Peyer's patch (tissue), 4 donors: ENCODE data around the gene VWDE. TPM values are rescaled to one million over a fixed set of nuclear protein-coding genes. Genes with fewer than 3 reads are reported as not detected.
A peak's percentile ranks its signal among the peaks of the same experiment; 100 is the strongest.

Source experiments
- DNase-seq, 3 donors: peaks; one replicate each; pipeline ENCODE4 v3.0.0-alpha.2; 2017 to 2019
- H3K27ac ChIP-seq, 4 donors: fragments of 200-600 bp; sonication (generic); one replicate each; pipeline ENCODE4 v1.5.1; 2016 to 2019
- H3K27me3 ChIP-seq, 2 donors: fragments of 200-600 bp; sonication (generic); one replicate each; pipeline ENCODE4 v1.5.1; 2019
- H3K36me3 ChIP-seq, 3 donors: fragments of 200-600 bp; sonication (generic); one replicate each; pipeline ENCODE4 v1.5.1; 2016 to 2019
- H3K4me1 ChIP-seq, 4 donors: fragments of 200-600 bp; sonication (generic); one replicate each; pipeline ENCODE4 v1.5.1; 2016 to 2019
- H3K4me3 ChIP-seq, 4 donors: fragments of 200-600 bp; sonication (generic); 1 replicate in 3 of 4; 2 replicates in 1 of 4; pipeline ENCODE4 v1.5.1; 2016 to 2019; ENCODE audit warnings: mild to moderate bottlenecking in 1 of 4
- H3K9me3 ChIP-seq, 4 donors: fragments of 200-600 bp; sonication (generic); one replicate each; pipeline ENCODE4 v1.5.1; 2016 to 2019; ENCODE audit warnings: mild to moderate bottlenecking in 1 of 4
- CTCF ChIP-seq, 6 experiments: fragments of 450-650 bp in 4 of 6; fragments of 200-600 bp in 2 of 6; sonication (generic) in 1 of 6; IDR thresholded peaks; one replicate each; pipeline ENCODE4 v1.5.1; 2017 to 2019; ENCODE audit warnings: antibody characterized with exemption in 6 of 6, mild to moderate bottlenecking in 3 of 6, moderate library complexity in 1 of 6
- POLR2A ChIP-seq, 2 donors: fragments of 450-650 bp; IDR thresholded peaks; one replicate each; pipeline ENCODE4 v1.5.1; 2017; ENCODE audit warnings: antibody characterized with exemption in 2 of 2, mild to moderate bottlenecking in 2 of 2, moderate library complexity in 2 of 2
- total RNA-seq, 4 donors: library from RNA; depleted of rRNA; stranded (reverse); fragments of >200 nt; gene quantifications; one replicate each; pipeline ENCODE4 v1.1.0, GENCODE V29; 2016

VWDE gene
- total RNA-seq, 4 donors from 2014 or later: 1.3 to 14.9 (median 4.1) TPM

- Histone ChIP-seq H3K36me3 (no peaks in the 10 kb centered on the region), H3K4me1 (no peaks in the 10 kb centered on the region), H3K9me3 (no peaks in the 10 kb centered on the region), H3K27me3 (no peaks in the 10 kb centered on the region), H3K27ac (no peak overlapping the region), H3K4me3 (no peak overlapping the region)
- DNase-seq: no peak
- TF ChIP-seq POLR2A (IDR thresholded peaks at IDR 0.05) (no peak), CTCF (IDR thresholded peaks at IDR 0.05) (no peak)
These were observed 80.2 kb downstream of the VWDE start for GRCh38 chr7:12323415-12323814.

GRCh38 chr7:12322903-12323300 is 80.8 kb downstream of the VWDE start:
- Histone ChIP-seq H3K27ac (no peak overlapping the region), H3K27me3 (no peaks in the 10 kb centered on the region), H3K9me3 (no peaks in the 10 kb centered on the region), H3K4me3 (no peak overlapping the region), H3K36me3 (no peaks in the 10 kb centered on the region), H3K4me1 (no peaks in the 10 kb centered on the region)
- peak in 1 of 3 donors; percentile 47 for DNase-seq
- TF ChIP-seq CTCF (IDR thresholded peaks at IDR 0.05) (no peak), POLR2A (IDR thresholded peaks at IDR 0.05) (no peak)

GRCh38 chr7:12322284-12322902 is 81.3 kb downstream of the VWDE start:
- H3K27ac ChIP-seq: no peak overlapping the region
- no peaks in the 10 kb centered on the region for H3K27me3 ChIP-seq
- no peaks in the 10 kb centered on the region for H3K4me1 ChIP-seq
- H3K4me3 ChIP-seq: no peak overlapping the region
- TF ChIP-seq POLR2A (IDR thresholded peaks at IDR 0.05) (no peak), CTCF (IDR thresholded peaks at IDR 0.05) (peak; percentile 23 to 81 (median 70))
- no peaks in the 10 kb centered on the region for H3K9me3 ChIP-seq
- H3K36me3 ChIP-seq: no peaks in the 10 kb centered on the region
- DNase-seq: no peak

GRCh38 chr7:12320987-12321647 is 82.5 kb downstream of the VWDE start:
- H3K27ac ChIP-seq: no peak overlapping the region
- H3K36me3 ChIP-seq: no peaks in the 10 kb centered on the region
- H3K9me3 ChIP-seq: no peaks in the 10 kb centered on the region
- DNase-seq: no peak
- TF ChIP-seq CTCF (IDR thresholded peaks at IDR 0.05) (no peak), POLR2A (IDR thresholded peaks at IDR 0.05) (no peak)
- no peak overlapping the region for H3K4me3 ChIP-seq
- no peaks in the 10 kb centered on the region for H3K4me1 ChIP-seq
- no peaks in the 10 kb centered on the region for H3K27me3 ChIP-seq

GRCh38 chr7:12320241-12320986 is 83.3 kb downstream of the VWDE start:
- Histone ChIP-seq H3K27ac (no peak overlapping the region), H3K4me3 (no peak overlapping the region), H3K36me3 (no peaks in the 10 kb centered on the region), H3K4me1 (no peaks in the 10 kb centered on the region), H3K9me3 (no peaks in the 10 kb centered on the region), H3K27me3 (no peaks in the 10 kb centered on the region)
- no peak for TF ChIP-seq POLR2A (IDR thresholded peaks at IDR 0.05)
- no peak for TF ChIP-seq CTCF (IDR thresholded peaks at IDR 0.05)
- DNase-seq: no peak
